CD4-positive, alpha-beta T cell (primary cell): ENCODE results near the gene NUTM2E. TPM values are rescaled to one million over a fixed set of nuclear protein-coding genes. Genes with fewer than 3 reads are reported as not detected.

Experiments
- total RNA-seq, 174 experiments: library from RNA in 2 of 174; stranded (reverse) in 2 of 174; gene quantifications; one replicate each; pipeline ENCODE4 v1.2.3 and lab custom pipeline; 2021 to 2026

The NUTM2E gene
- total RNA-seq, 2 experiments from 2014 or later = 0.99 to 1.6 TPM

Other genes starting within 250 kb of the NUTM2E start
- not detected for gene SFTPA1, start 215.8 kb upstream of the NUTM2E start, total RNA-seq
- under 1 TPM; 0.34 to 0.99 TPM for gene NUTM2B, start 123.5 kb upstream of the NUTM2E start, total RNA-seq
- not detected for gene SFTPD, start 122.4 kb downstream of the NUTM2E start, total RNA-seq